ENCODE results near the gene NT5C1B. TPM values are rescaled to one million over a fixed set of nuclear protein-coding genes. Genes with fewer than 3 reads are reported as not detected.

NT5C1B gene
- total RNA-seq, 1 donor from 2014 or later = not detected

GRCh38 chr2:18593496-18593895 lies 4.1 kb upstream of the NT5C1B start:
- Histone ChIP-seq H3K4me2 (no peak overlapping the region), H3K9me3 (ENCODE audit: low read depth) (no peaks in the 10 kb centered on the region), H3K9ac (no peak overlapping the region), H3K4me1 (no peaks in the 10 kb centered on the region), H3K36me3 (no peaks in the 10 kb centered on the region), H3K79me2 (ENCODE audit: low read depth) (no peaks in the 10 kb centered on the region), H3K27ac (no peak overlapping the region), H3K4me3 (no peak overlapping the region), H2AFZ (replicated peaks) (no peak overlapping the region), H4K20me1 (ENCODE audit: low read depth) (no peaks in the 10 kb centered on the region), H3K27me3 (no peaks in the 10 kb centered on the region), H3F3A (ENCODE audit: low read depth) (no peaks in the 10 kb centered on the region)
- no peaks in the 10 kb centered on the region for H3K9me3 Mint-ChIP-seq
- H3K4me1 Mint-ChIP-seq = no peaks in the 10 kb centered on the region
- no peaks in the 10 kb centered on the region for H3K36me3 Mint-ChIP-seq
- no peak for DNase-seq (ENCODE audit: low spot score)
- no peak for TF ChIP-seq EZH2 (IDR thresholded peaks at IDR 0.05)
- no peak for TF ChIP-seq EZH2phosphoT487 (IDR thresholded peaks at IDR 0.05)
- TF ChIP-seq, protein P1, sequence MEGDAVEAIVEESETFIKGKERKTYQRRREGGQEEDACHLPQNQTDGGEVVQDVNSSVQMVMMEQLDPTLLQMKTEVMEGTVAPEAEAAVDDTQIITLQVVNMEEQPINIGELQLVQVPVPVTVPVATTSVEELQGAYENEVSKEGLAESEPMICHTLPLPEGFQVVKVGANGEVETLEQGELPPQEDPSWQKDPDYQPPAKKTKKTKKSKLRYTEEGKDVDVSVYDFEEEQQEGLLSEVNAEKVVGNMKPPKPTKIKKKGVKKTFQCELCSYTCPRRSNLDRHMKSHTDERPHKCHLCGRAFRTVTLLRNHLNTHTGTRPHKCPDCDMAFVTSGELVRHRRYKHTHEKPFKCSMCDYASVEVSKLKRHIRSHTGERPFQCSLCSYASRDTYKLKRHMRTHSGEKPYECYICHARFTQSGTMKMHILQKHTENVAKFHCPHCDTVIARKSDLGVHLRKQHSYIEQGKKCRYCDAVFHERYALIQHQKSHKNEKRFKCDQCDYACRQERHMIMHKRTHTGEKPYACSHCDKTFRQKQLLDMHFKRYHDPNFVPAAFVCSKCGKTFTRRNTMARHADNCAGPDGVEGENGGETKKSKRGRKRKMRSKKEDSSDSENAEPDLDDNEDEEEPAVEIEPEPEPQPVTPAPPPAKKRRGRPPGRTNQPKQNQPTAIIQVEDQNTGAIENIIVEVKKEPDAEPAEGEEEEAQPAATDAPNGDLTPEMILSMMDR (IDR thresholded peaks at IDR 0.05) = no peak
- H3K27ac Mint-ChIP-seq = no peak overlapping the region
- no peaks in the 10 kb centered on the region for H3K27me3 Mint-ChIP-seq (ENCODE audit: insufficient read depth, low read depth)
- no peak overlapping the region for H3K4me3 Mint-ChIP-seq

- H3K4me2 ChIP-seq = no peak overlapping the region
- H3K9ac ChIP-seq = no peak overlapping the region
- H3K4me1 ChIP-seq = no peaks in the 10 kb centered on the region
- H3K4me3 ChIP-seq = no peak overlapping the region
- H3K27ac Mint-ChIP-seq = no peak overlapping the region
- TF ChIP-seq EZH2phosphoT487 (IDR thresholded peaks at IDR 0.05) = no peak
- TF ChIP-seq, protein P1 (IDR thresholded peaks at IDR 0.05) = no peak
- no peaks in the 10 kb centered on the region for H3K36me3 ChIP-seq
- no peak overlapping the region for H3K27ac ChIP-seq
- no peaks in the 10 kb centered on the region for H3K36me3 Mint-ChIP-seq
- H3K9me3 ChIP-seq (ENCODE audit: low read depth) = no peaks in the 10 kb centered on the region
- H3K27me3 ChIP-seq = no peaks in the 10 kb centered on the region
- H3K4me3 Mint-ChIP-seq = no peak overlapping the region
- H4K20me1 ChIP-seq (ENCODE audit: low read depth) = no peaks in the 10 kb centered on the region
- DNase-seq (ENCODE audit: low spot score) = no peak
- H3K9me3 Mint-ChIP-seq = no peaks in the 10 kb centered on the region
- no peak overlapping the region for H2AFZ ChIP-seq (replicated peaks)
- no peaks in the 10 kb centered on the region for H3K79me2 ChIP-seq (ENCODE audit: low read depth)
- no peaks in the 10 kb centered on the region for H3K4me1 Mint-ChIP-seq
- no peaks in the 10 kb centered on the region for H3K27me3 Mint-ChIP-seq (ENCODE audit: insufficient read depth, low read depth)
- no peaks in the 10 kb centered on the region for H3F3A ChIP-seq (ENCODE audit: low read depth)
Measured at GRCh38 chr2:18592372-18592771, 3.0 kb upstream of the NT5C1B start.

DNA sequence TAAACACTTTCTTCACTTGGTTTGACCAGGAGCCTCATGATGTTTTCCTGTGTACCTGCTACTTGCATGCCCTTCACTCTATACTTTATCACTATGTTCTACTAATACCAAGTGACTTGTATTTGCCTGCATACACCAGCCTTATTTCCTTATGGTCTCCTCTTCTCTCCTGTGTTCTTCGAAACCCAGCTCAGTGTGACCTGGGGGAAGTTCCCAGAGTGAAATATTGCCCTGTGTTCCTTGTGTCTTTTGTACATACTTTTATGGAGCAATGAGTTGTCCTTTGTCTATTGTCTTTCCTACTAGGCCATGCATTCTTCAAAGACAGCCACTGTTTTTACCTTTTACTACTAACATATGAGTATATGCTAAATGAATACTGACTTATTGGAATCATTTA lies 567 bp downstream of the NT5C1B start:
- Histone ChIP-seq H3K4me1 (no peaks in the 10 kb centered on the region), H3K27ac (no peak overlapping the region), H3K27me3 (no peaks in the 10 kb centered on the region), H3K4me3 (no peak overlapping the region), H3K79me2 (ENCODE audit: low read depth) (no peaks in the 10 kb centered on the region), H4K20me1 (ENCODE audit: low read depth) (no peaks in the 10 kb centered on the region), H3K9ac (no peak overlapping the region), H2AFZ (replicated peaks) (no peak overlapping the region), H3F3A (ENCODE audit: low read depth) (no peaks in the 10 kb centered on the region), H3K4me2 (no peak overlapping the region), H3K9me3 (ENCODE audit: low read depth) (no peaks in the 10 kb centered on the region), H3K36me3 (no peaks in the 10 kb centered on the region)
- Mint-ChIP-seq H3K4me3 (no peak overlapping the region), H3K9me3 (peaks cover 12% of the 10 kb centered on the region), H3K27ac (no peak overlapping the region), H3K36me3 (no peaks in the 10 kb centered on the region), H3K4me1 (no peaks in the 10 kb centered on the region), H3K27me3 (ENCODE audit: insufficient read depth, low read depth) (no peaks in the 10 kb centered on the region)
- no peak for DNase-seq (ENCODE audit: low spot score)
- TF ChIP-seq EZH2phosphoT487 (IDR thresholded peaks at IDR 0.05) (no peak), EZH2 (IDR thresholded peaks at IDR 0.05) (no peak)
- TF ChIP-seq, protein P1 (IDR thresholded peaks at IDR 0.05) = no peak
